Mesodermal cell (in vitro differentiated cells): Measurements from ENCODE around the gene UNCX.
"Not testable (repeated sequence)": the region's sequence is repeated elsewhere in the genome, so short reads cannot be mapped to it uniquely, and the experiment has no call there.

Source experiments
- H3K27ac ChIP-seq: 2 replicates; pipeline ENCODE4 v1.7.0; 2013; ENCODE audit warnings: mild to moderate bottlenecking, low read depth, low read length, moderate library complexity; ENCODE audit not compliant: severe bottlenecking
- H3K36me3 ChIP-seq: 2 replicates; pipeline ENCODE4 v1.7.1; 2013; ENCODE audit warnings: mild to moderate bottlenecking, low read length, moderate library complexity; ENCODE audit not compliant: control insufficient read depth, insufficient read depth
- H3K4me1 ChIP-seq: one replicate; pipeline ENCODE4 v1.7.1; 2013; ENCODE audit warnings: mild to moderate bottlenecking, low read length; ENCODE audit not compliant: insufficient read depth, control insufficient read depth, poor library complexity, severe bottlenecking
- H3K4me3 ChIP-seq: 2 replicates; pipeline ENCODE4 v1.7.0; 2013; ENCODE audit warnings: low read length, control low read depth, mild to moderate bottlenecking; ENCODE audit not compliant: insufficient read depth, poor library complexity, severe bottlenecking; ENCODE audit errors: extremely low read depth
- H3K9me3 ChIP-seq: 2 replicates; pipeline ENCODE4 v1.7.1; 2013; ENCODE audit warnings: mild to moderate bottlenecking, low read length, moderate library complexity; ENCODE audit not compliant: control insufficient read depth
- WGBS, 2 experiments: methylation state at CpG; one replicate each; pipeline ENCODE4 v1.1.5; 2013; ENCODE audit warnings: missing lambda C conversion rate in 2 of 2; ENCODE audit not compliant: insufficient coverage in 2 of 2; 5-methylcytosine and 5-hydroxymethylcytosine counted together

Gene UNCX

GRCh38 chr7:1201916-1202315 lies 30.8 kb upstream of the UNCX start:
- Histone ChIP-seq H3K4me3 (no peak overlapping the region), H3K36me3 (no peaks in the 10 kb centered on the region), H3K9me3 (no peaks in the 10 kb centered on the region), H3K27ac (no peak overlapping the region), H3K4me1 (no peaks in the 10 kb centered on the region)
- WGBS, 2 experiments, result 89 to 91% methylated on average over 14 to 15 of the region's 15 CpGs

- H3K9me3 ChIP-seq, H3K36me3 ChIP-seq, H3K4me1 ChIP-seq, H3K4me3 ChIP-seq, H3K27ac ChIP-seq: not testable (repeated sequence)
- 76 to 91% methylated on average over 4 to 5 of the region's 6 CpGs for WGBS, 2 experiments
Observed at GRCh38 chr7:1202914-1203313, 29.8 kb upstream of the UNCX start.

GRCh38 chr7:1204460-1205140 lies 28.1 kb upstream of the UNCX start:
- WGBS, 2 experiments, result 68 to 72% methylated on average over 7 to 19 of the region's 19 CpGs
- Histone ChIP-seq H3K36me3 (no peaks in the 10 kb centered on the region), H3K4me1 (no peaks in the 10 kb centered on the region), H3K4me3 (no peak overlapping the region), H3K9me3 (no peaks in the 10 kb centered on the region), H3K27ac (no peak overlapping the region)

GRCh38 chr7:1205742-1206141 lies 26.9 kb upstream of the UNCX start:
- not testable (repeated sequence) for H3K4me1 ChIP-seq, H3K9me3 ChIP-seq, H3K4me3 ChIP-seq, H3K27ac ChIP-seq, H3K36me3 ChIP-seq
- 80 to 90% methylated on average over 1 to 6 of the region's 7 CpGs for WGBS, 2 experiments

- Histone ChIP-seq H3K4me1 (no peaks in the 10 kb centered on the region), H3K4me3 (no peak overlapping the region), H3K9me3 (no peaks in the 10 kb centered on the region), H3K36me3 (no peaks in the 10 kb centered on the region), H3K27ac (no peak overlapping the region)
- WGBS, 2 experiments, result 75 to 84% methylated on average over 14 of the region's 14 CpGs
Observed at GRCh38 chr7:1209097-1209496, 23.6 kb upstream of the UNCX start.

GRCh38 chr7:1210321-1210978 lies 22.2 kb upstream of the UNCX start:
- 82 to 84% methylated on average over 17 to 18 of the region's 18 CpGs for WGBS, 2 experiments
- H3K36me3 ChIP-seq, result no peaks in the 10 kb centered on the region
- H3K9me3 ChIP-seq, result no peaks in the 10 kb centered on the region
- no peak overlapping the region for H3K27ac ChIP-seq
- H3K4me1 ChIP-seq, result no peaks in the 10 kb centered on the region
- H3K4me3 ChIP-seq, result no peak overlapping the region

- H3K9me3 ChIP-seq, result no peaks in the 10 kb centered on the region
- WGBS, 2 experiments, result 79 to 80% methylated on average over 34 to 35 of the region's 35 CpGs
- H3K27ac ChIP-seq, result no peak overlapping the region
- no peaks in the 10 kb centered on the region for H3K4me1 ChIP-seq
- no peaks in the 10 kb centered on the region for H3K36me3 ChIP-seq
- H3K4me3 ChIP-seq, result no peak overlapping the region
Observed at GRCh38 chr7:1210979-1211608, 21.6 kb upstream of the UNCX start.

GRCh38 chr7:1211611-1212010 lies 21.1 kb upstream of the UNCX start:
- H3K27ac ChIP-seq, result no peak overlapping the region
- no peaks in the 10 kb centered on the region for H3K9me3 ChIP-seq
- H3K4me1 ChIP-seq, result no peaks in the 10 kb centered on the region
- WGBS, 2 experiments, result 88 to 89% methylated on average over 11 of the region's 11 CpGs
- H3K4me3 ChIP-seq, result no peak overlapping the region
- no peaks in the 10 kb centered on the region for H3K36me3 ChIP-seq

- not testable (repeated sequence) for H3K4me1 ChIP-seq, H3K36me3 ChIP-seq, H3K9me3 ChIP-seq, H3K4me3 ChIP-seq, H3K27ac ChIP-seq
- no CpG with 5 or more reads among the region's 5 CpGs for WGBS, 2 experiments
Observed at GRCh38 chr7:1212025-1212424, 20.6 kb upstream of the UNCX start.

- no peak overlapping the region for H3K27ac ChIP-seq
- H3K4me3 ChIP-seq, result no peak overlapping the region
- no peaks in the 10 kb centered on the region for H3K9me3 ChIP-seq
- H3K4me1 ChIP-seq, result no peaks in the 10 kb centered on the region
- H3K36me3 ChIP-seq, result no peaks in the 10 kb centered on the region
- 69 to 85% methylated on average over 7 to 18 of the region's 18 CpGs for WGBS, 2 experiments
Observed at GRCh38 chr7:1214516-1214915, 18.2 kb upstream of the UNCX start.
